Activated CD8-positive, alpha-beta T cell treated with anti-CD3 and anti-CD28 coated beads for 36 hours (primary cell): Measurements from ENCODE around the gene ARHGAP18. TPM values are rescaled to one million over a fixed set of nuclear protein-coding genes. Genes with fewer than 3 reads are reported as not detected.

Experiments used
- ATAC-seq: fragments of 200-7000 bp; cut with Tn5 transposase; one replicate; pipeline ENCODE4 v1.10.0; 2021; ENCODE audit warnings: mild to moderate bottlenecking, moderate library complexity
- CTCF ChIA-PET: fragments of 350-600 bp; sonication (Branson Sonifier 250); formaldehyde crosslinking; loops from one replicate; lab custom pipeline; 2021; ENCODE audit warnings: antibody characterized with exemption; lab: Charles Lee
- POLR2A ChIA-PET: fragments of 350-600 bp; sonication (Branson Sonifier 250); formaldehyde crosslinking; loops from one replicate; lab custom pipeline; 2021; ENCODE audit warnings: antibody characterized with exemption; lab: Charles Lee
- DNase-seq: peaks from one replicate; pipeline ENCODE4 v3.0.0-alpha.2; 2020
- H3K27ac Mint-ChIP-seq: one replicate; pipeline ENCODE4 v1.8.0; 2021; ENCODE audit warnings: mild to moderate bottlenecking, mixed read lengths
- H3K27me3 Mint-ChIP-seq: one replicate; pipeline ENCODE4 v1.8.0; 2021; ENCODE audit warnings: mixed read lengths
- H3K36me3 Mint-ChIP-seq: one replicate; pipeline ENCODE4 v1.8.0; 2021; ENCODE audit warnings: low read depth, mixed read lengths
- H3K4me1 Mint-ChIP-seq: one replicate; pipeline ENCODE4 v1.8.0; 2021; ENCODE audit warnings: low read depth, mixed read lengths
- H3K4me3 Mint-ChIP-seq: one replicate; pipeline ENCODE4 v1.8.0; 2021; ENCODE audit warnings: mild to moderate bottlenecking, moderate library complexity, mixed read lengths
- H3K9me3 Mint-ChIP-seq: one replicate; pipeline ENCODE4 v1.8.0; 2021; ENCODE audit warnings: mixed read lengths
- CTCF ChIP-seq: fragments of 200-600 bp; IDR thresholded peaks from one replicate; pipeline ENCODE4 v1.8.0; 2022; ENCODE audit warnings: antibody characterized with exemption, mild to moderate bottlenecking
- intact Hi-C: fragments of 100-400 bp; cut with micrococcal nuclease; formaldehyde crosslinking; loops from one replicate; pipeline ENCODE4 v1.10.0; 2022
- total RNA-seq, 2 experiments: library from RNA; stranded (reverse); gene quantifications; one replicate each; pipeline ENCODE4 v1.2.3, GENCODE V29; 2021

Gene ARHGAP18
- total RNA-seq, 2 experiments from 2014 or later = 8.2 to 9.6 TPM

DNA sequence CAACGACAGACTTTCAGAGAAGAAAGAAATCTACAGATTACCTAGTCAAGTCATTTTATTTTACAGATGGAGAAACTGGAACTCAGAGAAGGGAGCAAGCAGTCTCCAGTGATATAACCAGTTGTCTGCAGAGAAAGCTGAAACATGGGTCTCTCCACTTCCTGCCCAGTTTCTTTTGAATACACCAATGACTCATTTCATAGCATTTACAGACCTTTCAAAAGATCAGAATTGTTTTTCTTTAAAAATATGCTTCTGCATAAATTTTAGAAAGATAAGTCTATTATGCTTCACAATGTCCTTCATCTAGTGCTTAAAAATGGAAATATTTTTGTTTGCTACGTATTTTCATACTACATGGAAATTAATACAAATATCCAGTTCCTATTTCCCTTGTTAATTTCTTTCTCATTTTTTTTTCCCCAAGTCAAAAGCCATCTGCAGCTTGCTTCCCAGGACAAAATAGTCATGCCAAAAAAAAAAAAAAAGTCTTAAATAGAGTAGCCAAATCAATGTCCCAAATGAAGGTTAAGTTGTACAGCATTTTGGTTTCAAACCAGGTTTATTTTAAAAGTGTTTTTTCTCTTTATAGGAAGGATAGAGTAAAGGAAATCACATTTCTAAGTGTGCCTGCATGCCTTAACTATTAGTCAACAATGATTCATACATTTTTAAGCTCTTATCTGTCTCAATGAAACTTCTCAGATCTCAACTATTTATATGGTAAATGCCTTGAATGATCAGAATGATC lies 36.9 kb downstream of the ARHGAP18 start:
- ChIA-PET CTCF (interaction anchor here (0.8 to 6.0 kb wide), 9 partner anchors 10 to 348 kb away, joined by 3 to 35 read pairs (median 3); no protein-coding TSS in a partner anchor), POLR2A (interaction anchor here (0.7 to 2.1 kb wide), 3 partner anchors 11 to 75 kb away, joined by 3 to 9 read pairs (median 3); no protein-coding TSS in a partner anchor)
- peaks cover 47% of the 10 kb centered on the region for H3K4me1 Mint-ChIP-seq
- no peaks in the 10 kb centered on the region for H3K27me3 Mint-ChIP-seq
- H3K9me3 Mint-ChIP-seq = no peaks in the 10 kb centered on the region
- ATAC-seq = peak; percentile 63
- peak; percentile 49 for DNase-seq
- peak overlapping the region; percentile 59 for H3K4me3 Mint-ChIP-seq
- TF ChIP-seq CTCF = no peak
- H3K36me3 Mint-ChIP-seq = no peaks in the 10 kb centered on the region
- H3K27ac Mint-ChIP-seq = peak overlapping the region; percentile 94
- intact Hi-C loops = loop anchor here (5.0 kb wide), 4 partner anchors 34 to 181 kb away; no protein-coding TSS in a partner anchor

- intact Hi-C loops = loop anchor here (5.0 kb wide), 4 partner anchors 35 to 180 kb away; no protein-coding TSS in a partner anchor
- POLR2A ChIA-PET = interaction anchor here (2.1 kb wide), 1 partner anchor 15 kb away, joined by 9 read pairs; no protein-coding TSS in a partner anchor
- H3K27ac Mint-ChIP-seq = peak overlapping the region; percentile 94
Measured at GRCh38 chr6:129672341-129672682, 37.7 kb downstream of the ARHGAP18 start.

GRCh38 chr6:129671442-129672340 lies 38.3 kb downstream of the ARHGAP18 start:
- CTCF ChIA-PET = interaction anchor here (0.6 to 6.0 kb wide), 20 partner anchors 12 to 95 kb away, joined by 3 to 35 read pairs (median 4); partner anchors contain the start of gene ARHGAP18
- POLR2A ChIA-PET = interaction anchor here (0.5 to 2.1 kb wide), 3 partner anchors 15 to 77 kb away, joined by 3 to 9 read pairs (median 3); no protein-coding TSS in a partner anchor
- Mint-ChIP-seq H3K27me3 (no peaks in the 10 kb centered on the region), H3K36me3 (no peaks in the 10 kb centered on the region), H3K27ac (peak overlapping the region; percentile 94), H3K4me3 (peak overlapping the region; percentile 59), H3K9me3 (no peaks in the 10 kb centered on the region), H3K4me1 (peaks cover 41% of the 10 kb centered on the region)
- TF ChIP-seq CTCF = peak; percentile 64
- DNase-seq (peak; percentile 91), ATAC-seq (peak; percentile 91)
- intact Hi-C loops = loop anchor here (5.0 kb wide), 4 partner anchors 36 to 179 kb away; no protein-coding TSS in a partner anchor

More at GRCh38 chr6:129672341-129672682, 37.7 kb downstream of the ARHGAP18 start:
- TF ChIP-seq CTCF = no peak
- Mint-ChIP-seq H3K27me3 (no peaks in the 10 kb centered on the region), H3K36me3 (no peaks in the 10 kb centered on the region), H3K4me3 (peak overlapping the region; percentile 59), H3K4me1 (peaks cover 41% of the 10 kb centered on the region), H3K9me3 (no peaks in the 10 kb centered on the region)
- DNase-seq (no peak), ATAC-seq (peak; percentile 59)
- CTCF ChIA-PET = interaction anchor here (0.8 to 6.0 kb wide), 12 partner anchors 11 to 349 kb away, joined by 3 to 35 read pairs (median 3); no protein-coding TSS in a partner anchor

GRCh38 chr6:129670634-129671033 lies 39.3 kb downstream of the ARHGAP18 start:
- intact Hi-C loops = loop anchor here (5.0 kb wide), 4 partner anchors 37 to 178 kb away; no protein-coding TSS in a partner anchor
- ATAC-seq = no peak
- no peak for DNase-seq
- Mint-ChIP-seq H3K36me3 (no peaks in the 10 kb centered on the region), H3K4me1 (peaks cover 43% of the 10 kb centered on the region), H3K27me3 (no peaks in the 10 kb centered on the region), H3K27ac (peak overlapping the region; percentile 47), H3K9me3 (no peaks in the 10 kb centered on the region), H3K4me3 (no peak overlapping the region)
- ChIA-PET POLR2A (interaction anchor here (1.3 kb wide), 1 partner anchor 59 kb away, joined by 3 read pairs; no protein-coding TSS in a partner anchor), CTCF (interaction anchor here (1.1 to 6.0 kb wide), 7 partner anchors 13 to 93 kb away, joined by 3 to 34 read pairs (median 6); no protein-coding TSS in a partner anchor)
- TF ChIP-seq CTCF = no peak
